HEK293T (cell line): ENCODE data around the gene CISH.

Source experiments
- CTCF ChIA-PET: fragments of 350-600 bp; formaldehyde crosslinking; extraction: SDS; loops from one replicate; lab custom pipeline; 2021; ENCODE audit warnings: antibody characterized with exemption, inconsistent platforms; lab: Yijun Ruan, JAX
- POLR2A ChIA-PET: fragments of 350-600 bp; formaldehyde crosslinking; extraction: SDS; loops from one replicate; lab custom pipeline; 2020; ENCODE audit warnings: antibody characterized with exemption, inconsistent platforms; lab: Yijun Ruan, JAX
- DNase-seq: peaks from one replicate; pipeline ENCODE4 v3.0.0; 2012; ENCODE audit warnings: mixed read lengths; ENCODE audit errors: extremely low spot score
- ARNT ChIP-seq: fragments of 450-650 bp; IDR thresholded peaks from 2 replicates; pipeline ENCODE4 v1.6.1; 2017; ENCODE audit warnings: mild to moderate bottlenecking
- BHLHE40 ChIP-seq: fragments of 450-650 bp; IDR thresholded peaks from 2 replicates; pipeline ENCODE4 v1.6.1; 2016; ENCODE audit warnings: mild to moderate bottlenecking, moderate library complexity, borderline replicate concordance
- CTBP1 ChIP-seq: fragments of 450-650 bp; IDR thresholded peaks from 2 replicates; pipeline ENCODE4 v1.6.1; 2016; ENCODE audit warnings: borderline replicate concordance
- ELF4 ChIP-seq: fragments of 450-650 bp; IDR thresholded peaks from 2 replicates; pipeline ENCODE4 v1.6.1; 2017; ENCODE audit warnings: antibody characterized with exemption
- FOXA1 ChIP-seq: fragments of 450-650 bp; IDR thresholded peaks from 2 replicates; pipeline ENCODE4 v1.6.1; 2016; ENCODE audit warnings: mild to moderate bottlenecking
- FOXK2 ChIP-seq: fragments of 450-650 bp; IDR thresholded peaks from 2 replicates; pipeline ENCODE4 v1.6.1; 2016; ENCODE audit warnings: mild to moderate bottlenecking
- FOXM1 ChIP-seq: fragments of 450-650 bp; IDR thresholded peaks from 2 replicates; pipeline ENCODE4 v1.6.1; 2017; ENCODE audit warnings: mild to moderate bottlenecking, borderline replicate concordance
- HDGF ChIP-seq: fragments of 450-650 bp; IDR thresholded peaks from 2 replicates; pipeline ENCODE4 v1.6.1; 2017; ENCODE audit warnings: antibody characterized with exemption, borderline replicate concordance
- L3MBTL2 ChIP-seq: fragments of 450-650 bp; conservative IDR thresholded peaks from 2 replicates; pipeline ENCODE4 v1.6.1; 2016; ENCODE audit warnings: mild to moderate bottlenecking
- LEF1 ChIP-seq: fragments of 450-650 bp; IDR thresholded peaks from 2 replicates; pipeline ENCODE4 v1.6.1; 2017; ENCODE audit warnings: mild to moderate bottlenecking, borderline replicate concordance
- NFRKB ChIP-seq: fragments of 450-650 bp; IDR thresholded peaks from 2 replicates; pipeline ENCODE4 v1.6.1; 2016; ENCODE audit warnings: mild to moderate bottlenecking, moderate library complexity
- SP1 ChIP-seq: fragments of 450-650 bp; IDR thresholded peaks from 2 replicates; pipeline ENCODE4 v1.6.1; 2017
- SUZ12 ChIP-seq: fragments of 450-650 bp; IDR thresholded peaks from 2 replicates; pipeline ENCODE4 v1.6.1; 2016; ENCODE audit warnings: mild to moderate bottlenecking
- TARDBP ChIP-seq: fragments of 450-650 bp; IDR thresholded peaks from 2 replicates; pipeline ENCODE4 v1.6.1; 2016
- ZNF384 ChIP-seq: fragments of 450-650 bp; IDR thresholded peaks from 2 replicates; pipeline ENCODE4 v1.6.1; 2016
- TF ChIP-seq, protein P1 (sequence below): fragments of 450-650 bp; IDR thresholded peaks from 2 replicates; pipeline ENCODE4 v1.6.1; 2016

Gene CISH

DNA sequence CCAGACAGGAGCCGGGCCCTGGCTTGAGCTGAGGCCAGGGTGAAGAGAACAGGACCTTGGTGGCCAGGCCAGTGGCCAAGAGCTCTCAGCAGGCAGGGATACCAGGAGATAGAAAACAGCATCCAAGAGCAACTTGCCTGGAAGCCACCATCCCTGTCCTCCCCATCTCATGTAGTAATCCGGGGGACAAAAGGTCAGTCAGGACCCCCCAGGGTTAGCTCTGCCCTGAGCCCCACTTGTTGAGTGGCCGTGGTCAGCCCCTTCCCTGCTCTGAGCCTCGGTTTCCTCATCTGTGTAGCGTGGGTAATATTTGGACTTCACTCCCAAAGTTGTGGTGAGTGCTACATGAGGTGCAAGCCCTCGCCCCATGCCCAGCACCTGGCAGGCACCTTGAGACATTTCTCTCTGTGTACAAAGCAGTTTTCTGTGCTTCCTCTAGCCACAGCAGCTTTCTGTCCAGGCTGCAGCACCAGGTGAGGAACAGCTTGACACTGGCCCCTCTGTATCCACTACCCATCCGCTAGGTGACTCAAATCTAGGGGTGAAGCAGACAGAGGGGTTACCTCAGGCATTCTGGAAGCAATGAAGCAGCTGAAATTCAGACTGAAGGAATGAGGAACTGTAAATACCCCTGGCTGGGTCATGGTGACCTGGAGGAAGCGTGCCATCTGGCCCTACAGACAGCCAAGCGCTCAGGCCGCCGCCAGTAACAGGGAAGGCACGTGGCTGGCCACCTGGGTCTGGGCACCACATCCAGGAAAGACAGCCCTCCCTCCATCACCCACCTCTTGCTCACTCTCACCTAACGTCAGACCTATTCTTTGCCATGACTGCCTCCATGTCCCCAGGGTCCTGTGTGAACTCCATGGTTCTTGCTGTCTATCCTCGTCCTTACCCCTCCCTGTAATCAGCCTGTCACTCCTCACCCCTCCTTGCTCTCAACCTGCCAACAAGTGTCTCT, 6.7 kb downstream of the CISH start:
- ChIA-PET CTCF (interaction anchor here (1.5 kb wide), 1 partner anchor 9 kb away, joined by 3 read pairs; no protein-coding TSS in a partner anchor), POLR2A (no interaction called here)
- TF ChIP-seq ELF4 (no peak), FOXA1 (no peak), LEF1 (no peak), HDGF (no peak), BHLHE40 (no peak)
- DNase-seq: no peak

DNA sequence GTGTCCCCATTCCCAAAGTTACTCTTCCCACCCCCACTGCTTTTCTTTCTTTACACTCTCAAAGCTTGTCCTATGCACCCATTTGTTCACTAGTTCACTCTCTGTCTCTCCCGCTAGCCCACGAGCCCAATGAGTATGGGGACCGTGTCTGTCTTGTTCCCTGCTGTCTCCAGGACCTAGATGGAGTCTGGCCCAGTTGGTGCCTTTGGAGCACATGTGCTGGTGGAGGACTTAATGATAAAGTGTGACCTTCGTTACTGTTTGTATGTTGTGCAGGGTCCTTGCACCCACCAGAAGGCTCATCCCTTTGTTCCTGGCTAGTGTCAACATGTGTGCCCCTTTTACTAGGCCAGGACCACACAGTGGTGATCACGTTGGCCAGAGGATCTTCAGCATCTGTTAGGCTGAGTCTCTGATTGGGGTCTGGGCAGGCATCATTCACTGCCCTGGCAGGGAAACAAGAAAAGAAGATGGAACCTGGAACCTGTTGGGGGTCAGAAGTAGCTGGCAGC, 7.4 kb downstream of the CISH start:
- CTCF ChIA-PET: no interaction called here
- no peak for DNase-seq
- POLR2A ChIA-PET: no interaction called here
- TF ChIP-seq FOXK2 (no peak), CTBP1 (no peak), BHLHE40 (no peak), LEF1 (no peak), ELF4 (no peak), L3MBTL2 (no peak), FOXA1 (no peak), HDGF (no peak)
- TF ChIP-seq, protein P1, sequence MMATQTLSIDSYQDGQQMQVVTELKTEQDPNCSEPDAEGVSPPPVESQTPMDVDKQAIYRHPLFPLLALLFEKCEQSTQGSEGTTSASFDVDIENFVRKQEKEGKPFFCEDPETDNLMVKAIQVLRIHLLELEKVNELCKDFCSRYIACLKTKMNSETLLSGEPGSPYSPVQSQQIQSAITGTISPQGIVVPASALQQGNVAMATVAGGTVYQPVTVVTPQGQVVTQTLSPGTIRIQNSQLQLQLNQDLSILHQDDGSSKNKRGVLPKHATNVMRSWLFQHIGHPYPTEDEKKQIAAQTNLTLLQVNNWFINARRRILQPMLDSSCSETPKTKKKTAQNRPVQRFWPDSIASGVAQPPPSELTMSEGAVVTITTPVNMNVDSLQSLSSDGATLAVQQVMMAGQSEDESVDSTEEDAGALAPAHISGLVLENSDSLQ: no peak

DNA sequence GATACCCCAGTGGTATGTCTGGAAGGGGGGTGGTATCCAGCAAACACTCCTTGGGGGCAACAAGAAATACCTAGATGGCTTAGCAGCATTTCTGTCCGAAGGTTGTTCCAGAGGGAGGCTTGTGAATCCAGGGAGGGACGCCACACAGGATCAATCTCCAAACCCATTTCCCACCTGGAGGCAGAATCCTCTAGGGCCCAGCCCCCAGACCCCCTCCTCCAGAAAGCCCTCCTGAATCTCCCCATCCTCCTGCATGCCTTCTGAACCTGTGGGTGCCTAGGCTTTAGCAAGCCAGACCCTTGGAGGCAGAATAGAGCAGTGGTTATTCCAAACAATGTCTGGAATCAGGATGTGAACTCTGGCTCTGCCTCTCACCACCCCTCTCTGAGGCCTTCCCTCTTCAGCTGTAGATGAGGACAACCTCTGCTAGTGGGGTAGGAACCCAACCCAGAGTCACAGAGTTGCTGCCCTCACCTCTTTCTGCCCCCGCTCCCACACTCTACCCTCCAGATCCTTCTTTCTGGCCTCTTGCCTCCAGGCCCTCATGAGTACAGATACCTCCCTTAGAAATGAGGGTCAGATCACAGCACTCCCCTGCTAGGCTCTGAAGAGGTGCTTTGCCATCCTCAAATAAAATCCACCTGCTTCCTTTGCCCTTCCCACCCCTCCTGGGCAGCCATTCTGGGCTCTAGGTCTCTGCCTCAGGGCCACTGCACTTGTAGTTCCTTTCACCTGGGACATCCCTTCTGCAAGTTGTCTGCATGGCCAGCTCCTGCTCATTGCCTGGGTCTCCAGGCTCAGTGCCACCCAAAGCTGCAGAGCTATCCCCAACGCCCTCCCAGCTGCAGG, 8.1 kb downstream of the CISH start:
- ChIA-PET CTCF (no interaction called here), POLR2A (no interaction called here)
- TF ChIP-seq LEF1: no peak
- TF ChIP-seq NFRKB: no peak
- TF ChIP-seq HDGF: no peak
- TF ChIP-seq CTBP1: no peak
- no peak for TF ChIP-seq FOXK2
- no peak for TF ChIP-seq BHLHE40
- TF ChIP-seq FOXA1: no peak
- TF ChIP-seq ARNT: no peak
- TF ChIP-seq, protein P1: no peak
- DNase-seq: no peak

DNA sequence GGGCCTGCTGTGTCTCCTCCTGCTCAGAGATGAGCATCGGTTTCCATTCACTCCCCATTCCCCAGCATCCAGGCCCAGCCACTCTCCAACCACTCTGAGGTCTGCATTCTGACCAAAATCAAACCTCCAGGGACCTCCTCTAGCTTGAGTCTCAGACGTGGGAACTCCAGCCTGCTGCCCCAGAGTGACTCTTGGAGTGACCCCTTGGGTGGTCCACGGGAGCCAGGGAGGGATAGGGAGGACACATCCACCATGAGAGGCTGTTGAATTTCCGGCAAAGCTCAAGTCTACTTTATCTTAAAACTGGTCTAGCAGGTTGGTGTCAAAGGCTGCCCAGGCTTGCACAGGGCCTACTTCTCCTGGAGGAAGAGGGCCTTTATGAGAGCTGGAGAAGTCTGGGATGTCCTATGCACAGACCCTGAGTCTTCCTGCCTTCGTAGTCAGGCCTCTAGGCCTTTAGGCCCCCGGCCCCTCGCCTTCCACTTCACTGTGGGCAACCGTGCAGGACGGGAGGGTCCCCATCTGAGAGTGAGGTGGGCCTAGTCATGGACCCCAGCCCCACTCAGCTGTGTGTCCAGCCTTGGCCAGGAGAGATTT, 8.9 kb downstream of the CISH start:
- CTCF ChIA-PET: no interaction called here
- DNase-seq: no peak
- no peak for TF ChIP-seq LEF1
- no peak for TF ChIP-seq BHLHE40
- no peak for TF ChIP-seq ARNT
- no peak for TF ChIP-seq FOXA1
- TF ChIP-seq ELF4: no peak
- no peak for TF ChIP-seq NFRKB
- no peak for TF ChIP-seq HDGF
- no peak for TF ChIP-seq FOXK2
- TF ChIP-seq FOXM1: no peak
- TF ChIP-seq SP1: no peak
- no peak for TF ChIP-seq ZNF384
- TF ChIP-seq CTBP1: no peak
- TF ChIP-seq, protein P1: no peak
- no peak for TF ChIP-seq L3MBTL2
- TF ChIP-seq SUZ12: no peak
- no peak for TF ChIP-seq TARDBP
- POLR2A ChIA-PET: no interaction called here

DNA sequence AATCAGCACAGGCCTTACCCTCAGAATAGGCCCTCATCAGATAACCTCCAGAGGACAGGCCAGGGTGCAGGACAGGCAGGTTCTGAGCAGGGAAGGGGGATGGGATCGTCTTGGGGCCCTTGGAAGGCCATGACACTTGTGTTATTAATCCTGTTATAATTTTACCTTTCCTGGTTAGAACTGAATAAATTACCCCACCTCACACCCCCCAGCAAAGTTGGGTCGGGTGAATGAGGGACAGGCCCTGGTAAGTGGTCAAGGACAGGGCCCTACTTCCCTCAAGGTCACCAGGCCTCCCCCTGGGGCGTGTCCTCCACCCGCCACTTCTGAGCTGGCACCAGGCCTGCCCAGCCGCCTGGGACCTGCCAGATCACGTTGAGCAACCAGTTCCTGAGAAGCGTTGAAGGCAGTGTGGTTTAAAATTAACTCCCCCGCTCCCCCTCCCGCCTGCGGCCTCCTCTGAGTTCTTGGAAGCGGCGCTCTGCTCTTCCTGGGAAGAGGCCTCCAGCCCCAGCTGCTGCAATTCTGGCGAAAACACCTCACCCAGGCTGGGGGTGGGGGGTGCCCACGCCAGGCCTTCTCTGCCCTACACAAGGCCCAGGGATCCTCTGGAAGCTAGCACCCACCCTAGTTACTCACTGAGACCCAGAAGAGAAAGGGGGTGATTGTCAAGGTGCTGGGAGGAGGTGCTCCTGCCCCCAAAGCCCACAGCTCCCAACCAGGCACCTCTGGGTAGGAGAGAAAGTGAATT, 10.6 kb downstream of the CISH start:
- no peak for DNase-seq
- CTCF ChIA-PET: interaction anchor here (0.6 to 2.1 kb wide), 3 partner anchors 30 to 138 kb away, joined by 3 to 8 read pairs (median 5); no protein-coding TSS in a partner anchor
- POLR2A ChIA-PET: interaction anchor here (1.6 kb wide), 1 partner anchor 264 kb away, joined by 4 read pairs; no protein-coding TSS in a partner anchor
- TF ChIP-seq HDGF (no peak), ZNF384 (no peak), NFRKB (no peak), BHLHE40 (no peak), TARDBP (no peak), LEF1 (no peak), CTBP1 (no peak), FOXA1 (no peak), SP1 (no peak), ELF4 (no peak), FOXM1 (no peak)
- TF ChIP-seq, protein P1: no peak
